Measurements from ENCODE around the gene PWWP2A. TPM values are rescaled to one million over a fixed set of nuclear protein-coding genes. Genes with fewer than 3 reads are reported as not detected.

Gene PWWP2A
- total and polyA plus RNA-seq, 2 of the 8 experiments (the other 6 are each of a cell fraction or from before 2014, with no cell fraction given), result 18.5 to 63.0 TPM

- TF ChIP-seq, protein P1, sequence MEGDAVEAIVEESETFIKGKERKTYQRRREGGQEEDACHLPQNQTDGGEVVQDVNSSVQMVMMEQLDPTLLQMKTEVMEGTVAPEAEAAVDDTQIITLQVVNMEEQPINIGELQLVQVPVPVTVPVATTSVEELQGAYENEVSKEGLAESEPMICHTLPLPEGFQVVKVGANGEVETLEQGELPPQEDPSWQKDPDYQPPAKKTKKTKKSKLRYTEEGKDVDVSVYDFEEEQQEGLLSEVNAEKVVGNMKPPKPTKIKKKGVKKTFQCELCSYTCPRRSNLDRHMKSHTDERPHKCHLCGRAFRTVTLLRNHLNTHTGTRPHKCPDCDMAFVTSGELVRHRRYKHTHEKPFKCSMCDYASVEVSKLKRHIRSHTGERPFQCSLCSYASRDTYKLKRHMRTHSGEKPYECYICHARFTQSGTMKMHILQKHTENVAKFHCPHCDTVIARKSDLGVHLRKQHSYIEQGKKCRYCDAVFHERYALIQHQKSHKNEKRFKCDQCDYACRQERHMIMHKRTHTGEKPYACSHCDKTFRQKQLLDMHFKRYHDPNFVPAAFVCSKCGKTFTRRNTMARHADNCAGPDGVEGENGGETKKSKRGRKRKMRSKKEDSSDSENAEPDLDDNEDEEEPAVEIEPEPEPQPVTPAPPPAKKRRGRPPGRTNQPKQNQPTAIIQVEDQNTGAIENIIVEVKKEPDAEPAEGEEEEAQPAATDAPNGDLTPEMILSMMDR (IDR thresholded peaks at IDR 0.05; ENCODE audit: control extremely low read depth in 1 of 3, insufficient read depth in 1 of 3, low read depth in 1 of 3, low read length in 3 of 3), result no peak
- TF ChIP-seq RNF2 (IDR thresholded peaks at IDR 0.05; ENCODE audit: borderline replicate concordance, low read depth, low read length, missing control alignments, poor library complexity, severe bottlenecking), result no peak
- TF ChIP-seq NANOG (IDR thresholded peaks at IDR 0.05; ENCODE audit: insufficient read depth, low read depth, low read length, poor library complexity, severe bottlenecking), result no peak
- no peak for TF ChIP-seq CBX8 (IDR thresholded peaks at IDR 0.05; ENCODE audit: borderline replicate concordance, low read depth, low read length)
- no peak for TF ChIP-seq FOSL1 (IDR thresholded peaks at IDR 0.05; ENCODE audit: insufficient read depth, low read depth, low read length)
- 0 out of 2 replicates have a peak, but pooled peaks have one; percentile 44 for TF ChIP-seq GTF2F1 (IDR thresholded peaks at IDR 0.05; ENCODE audit: borderline replicate concordance, low read depth, low read length)
- peak; percentile 3; the same call in 1 of the 2 replicates for TF ChIP-seq TBP (IDR thresholded peaks at IDR 0.05; ENCODE audit: low read depth, low read length)
- TF ChIP-seq MAFK (IDR thresholded peaks at IDR 0.05; ENCODE audit: low read depth, low read length), result peak; percentile 80
- TF ChIP-seq SIN3A (conservative IDR thresholded peaks at IDR 0.05 in 1 of 2, IDR thresholded peaks at IDR 0.05 in 1 of 2; ENCODE audit: low read depth in 1 of 2, low read length in 2 of 2), result 0 out of 4 replicates have a peak, but pooled peaks of 1 of the 2 experiments have one; percentile 4
- TF ChIP-seq EP300 (IDR thresholded peaks at IDR 0.05; ENCODE audit: borderline replicate concordance in 1 of 2, low read depth in 2 of 2, low read length in 2 of 2), result peak in 1 of 2 experiments; percentile 90; a peak in 1 of 3 replicates
- 0 out of 2 replicates have a peak, but pooled peaks have one; percentile 8 for TF ChIP-seq PHF8 (conservative IDR thresholded peaks at IDR 0.05; ENCODE audit: low read depth, low read length)
- TF ChIP-seq JUND (IDR thresholded peaks at IDR 0.05; ENCODE audit: low read length), result no peak
- TF ChIP-seq KDM5A (IDR thresholded peaks at IDR 0.05; ENCODE audit: low read length), result no peak
- no peak for TF ChIP-seq EZH2 (IDR thresholded peaks at IDR 0.05; ENCODE audit: low read depth, low read length, severe bottlenecking)
- TF ChIP-seq KDM4A (IDR thresholded peaks at IDR 0.05; ENCODE audit: low read depth, low read length, severe bottlenecking), result no peak
- TF ChIP-seq MAX (IDR thresholded peaks at IDR 0.05), result no peak
- TF ChIP-seq POLR2A (IDR thresholded peaks at IDR 0.05; ENCODE audit: control extremely low read depth in 1 of 2, low read depth in 2 of 2, low read length in 2 of 2), result peak; percentile 33 to 54; a peak in 2 of 3 replicates
- TF ChIP-seq SP1 (IDR thresholded peaks at IDR 0.05; ENCODE audit: low read depth, low read length), result peak; percentile 80
- TF ChIP-seq CEBPB (IDR thresholded peaks at IDR 0.05; ENCODE audit: low read depth, low read length), result no peak
Measured at GRCh38 chr5:160166069-160166972, 47.1 kb upstream of the PWWP2A start (continued).
